Urothelium cell line (cell line): ENCODE data around the gene TRIM37.
"Not testable (repeated sequence)": the region's sequence is repeated elsewhere in the genome, so short reads cannot be mapped to it uniquely, and the experiment has no call there.

ENCODE experiments used
- DNase-seq: peaks from one replicate; pipeline ENCODE4 v3.0.0; 2011; ENCODE audit warnings: low spot score, mixed read lengths
- FAIRE-seq: peaks from 2 replicates; lab custom pipeline; 2011; peaks lifted over from hg19 to GRCh38; lab: Jason Lieb, UNC

The TRIM37 gene

DNA sequence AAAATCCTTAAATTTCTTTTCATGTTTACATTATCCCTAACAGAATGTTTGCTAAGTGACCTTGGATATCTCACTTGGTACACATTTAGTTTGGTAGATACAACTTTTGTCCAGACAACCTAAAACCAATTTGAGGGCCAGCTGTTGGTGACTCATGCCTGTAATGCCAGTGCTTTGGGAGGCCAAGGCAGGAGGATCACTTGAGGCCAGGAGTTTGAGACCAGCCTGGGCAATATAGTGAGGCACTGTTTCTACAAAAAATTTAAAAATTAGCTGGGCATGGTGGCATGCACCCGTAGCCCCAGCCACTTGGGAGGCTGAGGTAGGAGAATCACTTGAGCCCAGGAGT is 149.0 kb downstream of the TRIM37 start:
- FAIRE-seq, result peak; percentile 89

GRCh38 chr17:58956997-58957724 is 149.5 kb downstream of the TRIM37 start:
- DNase-seq, result peak; percentile 75
- peak; percentile 77 for FAIRE-seq

More for the DNA sequence above, 149.0 kb downstream of the TRIM37 start:
- DNase-seq, result not testable (repeated sequence)

GRCh38 chr17:58954358-58954757 is 152.3 kb downstream of the TRIM37 start:
- not testable (repeated sequence) for DNase-seq, FAIRE-seq

DNA sequence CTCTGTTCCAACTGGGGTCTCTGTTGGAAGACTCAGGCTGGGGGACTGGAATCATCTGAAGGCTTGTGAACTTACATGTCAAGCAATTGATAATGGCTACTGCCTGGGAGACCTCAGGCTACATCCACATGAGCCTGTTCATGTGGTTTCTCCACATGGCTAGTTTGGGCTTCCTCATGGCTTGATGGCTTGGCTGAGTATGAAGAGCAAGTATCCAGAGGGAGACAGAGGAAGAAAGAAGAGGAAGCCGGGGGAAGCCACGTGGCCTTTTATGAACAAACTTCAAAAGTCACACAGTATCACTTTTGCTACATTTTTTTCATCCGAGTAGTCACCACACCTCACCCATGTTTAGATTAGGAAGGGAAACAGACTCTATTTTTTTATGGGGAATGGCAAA is 158.9 kb downstream of the TRIM37 start:
- FAIRE-seq (no peak), DNase-seq (no peak)

DNA sequence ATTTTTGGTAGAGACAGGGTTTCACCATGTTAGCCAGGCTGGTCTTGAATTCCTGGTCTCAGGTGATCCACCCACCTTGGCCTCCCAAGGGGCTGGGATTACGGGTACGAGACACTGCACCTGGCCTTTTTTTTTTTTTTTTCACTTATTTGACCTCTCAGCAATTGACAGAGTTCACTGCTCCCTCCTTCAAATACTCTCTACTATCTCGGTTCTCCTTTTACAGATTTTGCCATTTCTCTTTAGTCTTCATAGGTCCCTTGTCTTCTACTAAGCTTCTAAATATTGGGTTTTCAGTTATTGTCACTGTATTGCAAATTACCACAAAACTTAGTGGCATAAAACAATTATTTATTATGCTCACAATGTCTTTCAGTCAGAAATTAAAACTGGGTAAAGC is 159.3 kb downstream of the TRIM37 start:
- FAIRE-seq (no peak), DNase-seq (no peak)

DNA sequence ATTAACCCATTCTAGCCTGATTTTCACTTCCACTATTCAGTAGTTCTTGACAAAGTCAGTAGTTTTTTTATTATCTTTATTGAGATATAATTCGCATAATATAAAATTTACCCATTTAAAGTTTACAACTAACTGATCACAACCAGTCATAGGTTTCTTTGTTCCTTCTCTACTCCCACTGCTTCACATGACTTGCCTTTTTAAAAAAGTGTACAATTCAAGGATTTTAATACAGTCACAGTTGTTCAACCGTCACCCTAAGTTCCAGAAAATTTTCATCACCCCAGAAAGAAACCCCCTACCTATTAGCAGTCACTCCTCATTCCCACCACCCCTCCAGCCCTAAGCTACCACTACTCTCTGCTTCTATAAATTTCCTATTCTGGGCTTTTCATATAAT is 162.5 kb downstream of the TRIM37 start:
- FAIRE-seq (no peak), DNase-seq (no peak)

- peak; percentile 40 for FAIRE-seq
- DNase-seq, result no peak
Observed at GRCh38 chr17:58936295-58936694, 170.4 kb downstream of the TRIM37 start.

DNA sequence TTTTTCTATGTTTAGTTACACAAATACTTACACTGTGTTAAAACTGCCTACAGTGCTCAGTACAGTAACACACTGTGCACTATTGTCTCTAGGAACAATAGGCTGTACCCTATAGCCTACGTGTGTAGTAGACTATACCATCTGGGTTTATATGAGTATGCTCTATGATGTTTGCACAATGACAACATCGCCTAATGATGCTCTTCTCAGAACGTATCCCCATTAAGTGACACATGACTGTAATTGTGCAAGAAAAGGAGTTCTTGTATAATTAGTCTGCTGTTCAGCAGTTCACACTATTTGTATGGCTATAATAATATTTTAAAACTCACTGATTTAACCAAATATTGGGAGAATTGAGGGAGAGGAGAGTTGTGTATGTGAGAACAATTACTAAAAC is 173.7 kb downstream of the TRIM37 start:
- FAIRE-seq (peak; percentile 94), DNase-seq (no peak)
